ENCODE results near the gene OR6J1. TPM values are rescaled to one million over a fixed set of nuclear protein-coding genes. Genes with fewer than 3 reads are reported as not detected.
A peak's percentile ranks its signal among the peaks of the same experiment; 100 is the strongest.

The OR6J1 gene
- total and polyA plus RNA-seq, 9 of the 15 experiments (the other 6 are each of a cell fraction or from before 2014, with no cell fraction given), result not detected

GRCh38 chr14:22692194-22692593, 48.0 kb upstream of the OR6J1 start:
- no peak for DNase-seq (ENCODE audit: extremely low read depth in 1 of 4, low spot score in 3 of 4)
- TF ChIP-seq AFF1 (IDR thresholded peaks at IDR 0.05; ENCODE audit: low read depth in 1 of 2, partially characterized antibody in 2 of 2) (peak in 1 of 2 experiments; percentile 98), ZFP36 (IDR thresholded peaks at IDR 0.05; ENCODE audit: low read depth, low read length, partially characterized antibody) (no peak)
- in situ Hi-C loops (cut with MboI), result no loop called here
- ChIA-PET POLR2A (no interaction called here), CTCF (ENCODE audit: low intra/inter-chr PET ratio) (no interaction called here)
- H3K9me3 ChIP-seq (replicated peaks; ENCODE audit: control insufficient read depth, insufficient read depth, low read depth, low read length), result peaks cover 2% of the 10 kb centered on the region; the same call in 1 of the 2 replicates
- BruUV-seq (replicated peaks), result no TSS peak
- H2AFZ ChIP-seq (ENCODE audit: low read depth, low read length), result no peak overlapping the region
- no peak overlapping the region for H3K9ac ChIP-seq (ENCODE audit: insufficient read depth in 1 of 2, low read depth in 2 of 2, low read length in 2 of 2)
- H3K36me3 ChIP-seq (ENCODE audit: control insufficient read depth, insufficient read depth, low read length), result no peaks in the 10 kb centered on the region
- no peaks in the 10 kb centered on the region for H3K4me1 ChIP-seq (replicated peaks in 1 of 2; ENCODE audit: control insufficient read depth in 2 of 2, insufficient read depth in 2 of 2, low read length in 2 of 2)
- no peak overlapping the region for H3K4me3 ChIP-seq
- no peaks in the 10 kb centered on the region for H3K9me1 ChIP-seq (ENCODE audit: control insufficient read depth, insufficient read depth, low read length)
- no peaks in the 10 kb centered on the region for H3K27me3 ChIP-seq (ENCODE audit: control insufficient read depth in 2 of 2, insufficient read depth in 2 of 2, low read length in 2 of 2)
- H3K27ac ChIP-seq (ENCODE audit: extremely low read depth, low read depth, low read length), result no peak overlapping the region
- no peaks in the 10 kb centered on the region for H3K79me2 ChIP-seq (ENCODE audit: control insufficient read depth, insufficient read depth, low read length)
- FAIRE-seq, result no peak
- no peak overlapping the region for H3K4me2 ChIP-seq (ENCODE audit: insufficient read depth, low read length)
- ATAC-seq, result no peak
- H4K20me1 ChIP-seq (replicated peaks; ENCODE audit: control insufficient read depth, insufficient read depth, low read length), result no peaks in the 10 kb centered on the region
- intact Hi-C loops (cut with micrococcal nuclease), result no loop called here
